LNCAP (cell line): ENCODE measurements around the gene NDST1.

Experiments
- TF ChIP-seq, protein P1 (sequence below): fragments of 450-650 bp; IDR thresholded peaks from 2 replicates; pipeline ENCODE4 v1.5.1; 2017; ENCODE audit warnings: mild to moderate bottlenecking

The NDST1 gene

GRCh38 chr5:150548123-150548522 is 40.2 kb downstream of the NDST1 start:
- TF ChIP-seq, protein P1, sequence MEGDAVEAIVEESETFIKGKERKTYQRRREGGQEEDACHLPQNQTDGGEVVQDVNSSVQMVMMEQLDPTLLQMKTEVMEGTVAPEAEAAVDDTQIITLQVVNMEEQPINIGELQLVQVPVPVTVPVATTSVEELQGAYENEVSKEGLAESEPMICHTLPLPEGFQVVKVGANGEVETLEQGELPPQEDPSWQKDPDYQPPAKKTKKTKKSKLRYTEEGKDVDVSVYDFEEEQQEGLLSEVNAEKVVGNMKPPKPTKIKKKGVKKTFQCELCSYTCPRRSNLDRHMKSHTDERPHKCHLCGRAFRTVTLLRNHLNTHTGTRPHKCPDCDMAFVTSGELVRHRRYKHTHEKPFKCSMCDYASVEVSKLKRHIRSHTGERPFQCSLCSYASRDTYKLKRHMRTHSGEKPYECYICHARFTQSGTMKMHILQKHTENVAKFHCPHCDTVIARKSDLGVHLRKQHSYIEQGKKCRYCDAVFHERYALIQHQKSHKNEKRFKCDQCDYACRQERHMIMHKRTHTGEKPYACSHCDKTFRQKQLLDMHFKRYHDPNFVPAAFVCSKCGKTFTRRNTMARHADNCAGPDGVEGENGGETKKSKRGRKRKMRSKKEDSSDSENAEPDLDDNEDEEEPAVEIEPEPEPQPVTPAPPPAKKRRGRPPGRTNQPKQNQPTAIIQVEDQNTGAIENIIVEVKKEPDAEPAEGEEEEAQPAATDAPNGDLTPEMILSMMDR, result no peak

DNA sequence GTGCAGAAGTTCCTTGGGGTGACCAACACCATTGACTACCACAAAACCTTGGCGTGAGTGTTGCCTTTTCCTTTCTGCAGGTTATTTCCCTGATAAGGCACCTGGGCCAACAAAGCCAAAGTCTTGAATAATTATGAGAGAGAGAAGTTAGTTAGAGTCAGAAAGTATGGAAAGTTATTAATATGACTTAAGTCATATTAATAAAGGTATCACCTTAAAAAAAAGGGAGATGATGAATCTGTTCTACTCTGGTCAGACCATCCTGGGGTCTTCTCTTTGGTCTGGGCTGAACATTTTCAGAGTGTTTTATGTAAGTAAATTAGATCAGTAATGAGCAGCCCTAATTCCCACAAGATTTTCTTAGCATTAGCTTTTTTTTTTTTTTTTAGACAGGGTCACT is 41.8 kb downstream of the NDST1 start:
- TF ChIP-seq, protein P1, result no peak

- TF ChIP-seq, protein P1, result no peak
Measured at GRCh38 chr5:150550286-150550685, 42.4 kb downstream of the NDST1 start.

- TF ChIP-seq, protein P1, result no peak
Measured at GRCh38 chr5:150551066-150551465, 43.1 kb downstream of the NDST1 start.

DNA sequence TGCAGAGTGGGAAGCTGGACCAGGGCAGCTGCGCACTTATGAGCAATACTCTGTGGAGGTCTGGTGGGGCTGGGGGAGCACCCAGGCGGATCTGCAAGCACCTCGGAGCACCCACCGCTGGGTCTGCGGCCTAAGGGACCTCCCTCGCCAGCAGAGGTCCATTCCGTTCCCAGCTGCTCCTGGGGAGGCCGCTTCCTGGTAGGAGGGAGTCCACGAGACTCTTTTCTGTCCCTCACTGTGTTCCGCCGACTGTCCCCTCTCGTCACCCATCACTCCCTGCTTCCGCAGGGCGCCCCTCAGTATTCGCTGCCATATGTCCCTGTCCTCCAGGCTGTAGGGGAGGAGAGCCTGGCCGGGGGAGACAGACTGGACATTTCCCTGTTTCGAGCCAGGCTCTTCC is 45.5 kb downstream of the NDST1 start:
- TF ChIP-seq, protein P1, result no peak

DNA sequence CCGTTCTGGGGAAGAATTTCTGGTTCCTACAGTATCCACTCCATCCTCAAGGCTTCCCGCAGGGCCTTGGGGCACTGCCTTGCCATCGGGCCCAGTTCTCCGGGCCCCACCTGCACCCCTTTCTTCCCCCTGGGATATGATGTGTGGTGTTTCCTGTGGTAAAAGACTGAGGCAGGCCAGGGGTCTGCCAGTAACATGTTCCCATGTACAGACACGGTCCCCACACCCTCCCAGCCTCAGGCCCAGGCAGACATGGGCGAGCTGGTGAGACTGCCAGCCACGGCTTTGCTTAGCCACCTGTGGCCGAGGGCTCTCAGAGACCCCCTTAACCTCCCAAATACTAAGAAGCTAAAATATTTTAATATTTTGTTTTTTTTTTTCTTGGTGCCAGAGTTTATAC is 46.0 kb downstream of the NDST1 start:
- TF ChIP-seq, protein P1, result no peak

- TF ChIP-seq, protein P1, result no peak
Measured at GRCh38 chr5:150554857-150555256, 46.9 kb downstream of the NDST1 start.

DNA sequence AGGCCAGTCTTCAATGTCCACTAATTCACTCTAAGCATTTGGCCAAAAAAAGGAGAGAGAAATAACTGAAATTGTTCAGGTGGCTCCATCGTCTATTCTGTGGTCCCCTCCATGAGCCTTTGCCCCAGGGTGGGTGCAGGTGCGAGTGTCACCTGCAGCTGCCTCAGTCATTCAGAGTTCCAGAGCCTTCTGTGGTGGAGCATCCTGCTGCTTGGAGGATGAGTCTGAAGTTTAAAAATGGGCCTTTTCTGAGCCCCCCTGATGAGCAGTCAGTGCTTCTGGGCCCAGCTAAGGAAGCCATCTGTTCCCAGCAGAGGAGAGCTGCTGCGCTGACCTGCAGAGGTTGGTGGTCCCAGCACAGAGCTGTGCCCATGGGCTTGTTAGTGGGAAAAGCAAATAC is 48.2 kb downstream of the NDST1 start:
- TF ChIP-seq, protein P1, result no peak
